ENCODE data around the gene GCC1. TPM values are rescaled to one million over a fixed set of nuclear protein-coding genes. Genes with fewer than 3 reads are reported as not detected.

Gene GCC1
- total RNA-seq, 1 donor from 2014 or later: 6.8 TPM

DNA sequence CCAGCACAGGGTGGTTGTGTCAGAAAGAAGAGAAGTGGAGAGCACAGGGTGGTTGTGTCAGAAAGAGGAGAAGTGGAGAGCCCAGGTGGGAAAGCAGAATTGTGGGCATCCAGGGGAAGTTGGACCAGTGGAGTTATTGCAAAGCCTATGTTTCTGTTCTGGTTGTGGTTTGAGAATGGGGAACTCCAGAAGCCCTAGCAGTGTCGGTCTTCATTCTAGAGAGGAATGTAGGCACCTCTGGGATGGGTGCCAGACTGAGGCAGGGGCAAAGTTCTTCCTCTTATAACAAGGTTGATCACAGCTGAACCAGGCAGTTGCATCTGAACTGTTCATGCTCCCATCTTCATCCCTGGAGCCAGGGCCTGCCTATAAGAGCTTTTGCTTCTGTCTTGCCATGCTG, 9.1 kb upstream of the GCC1 start:
- peaks cover 5% of the 10 kb centered on the region for H3K4me1 ChIP-seq
- no peak for DNase-seq
- intact Hi-C loops (cut with micrococcal nuclease): no loop called here
- TF ChIP-seq, protein P1, sequence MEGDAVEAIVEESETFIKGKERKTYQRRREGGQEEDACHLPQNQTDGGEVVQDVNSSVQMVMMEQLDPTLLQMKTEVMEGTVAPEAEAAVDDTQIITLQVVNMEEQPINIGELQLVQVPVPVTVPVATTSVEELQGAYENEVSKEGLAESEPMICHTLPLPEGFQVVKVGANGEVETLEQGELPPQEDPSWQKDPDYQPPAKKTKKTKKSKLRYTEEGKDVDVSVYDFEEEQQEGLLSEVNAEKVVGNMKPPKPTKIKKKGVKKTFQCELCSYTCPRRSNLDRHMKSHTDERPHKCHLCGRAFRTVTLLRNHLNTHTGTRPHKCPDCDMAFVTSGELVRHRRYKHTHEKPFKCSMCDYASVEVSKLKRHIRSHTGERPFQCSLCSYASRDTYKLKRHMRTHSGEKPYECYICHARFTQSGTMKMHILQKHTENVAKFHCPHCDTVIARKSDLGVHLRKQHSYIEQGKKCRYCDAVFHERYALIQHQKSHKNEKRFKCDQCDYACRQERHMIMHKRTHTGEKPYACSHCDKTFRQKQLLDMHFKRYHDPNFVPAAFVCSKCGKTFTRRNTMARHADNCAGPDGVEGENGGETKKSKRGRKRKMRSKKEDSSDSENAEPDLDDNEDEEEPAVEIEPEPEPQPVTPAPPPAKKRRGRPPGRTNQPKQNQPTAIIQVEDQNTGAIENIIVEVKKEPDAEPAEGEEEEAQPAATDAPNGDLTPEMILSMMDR (IDR thresholded peaks at IDR 0.05; ENCODE audit: borderline replicate concordance): no peak
- no peaks in the 10 kb centered on the region for H3K27me3 ChIP-seq (ENCODE audit: low read depth)
- H3K27ac ChIP-seq (replicated peaks): no peak overlapping the region
- H3K36me3 ChIP-seq: peaks cover 25% of the 10 kb centered on the region
- no peak overlapping the region for H3K4me3 ChIP-seq
- H3K9me3 ChIP-seq (replicated peaks): no peaks in the 10 kb centered on the region

DNA sequence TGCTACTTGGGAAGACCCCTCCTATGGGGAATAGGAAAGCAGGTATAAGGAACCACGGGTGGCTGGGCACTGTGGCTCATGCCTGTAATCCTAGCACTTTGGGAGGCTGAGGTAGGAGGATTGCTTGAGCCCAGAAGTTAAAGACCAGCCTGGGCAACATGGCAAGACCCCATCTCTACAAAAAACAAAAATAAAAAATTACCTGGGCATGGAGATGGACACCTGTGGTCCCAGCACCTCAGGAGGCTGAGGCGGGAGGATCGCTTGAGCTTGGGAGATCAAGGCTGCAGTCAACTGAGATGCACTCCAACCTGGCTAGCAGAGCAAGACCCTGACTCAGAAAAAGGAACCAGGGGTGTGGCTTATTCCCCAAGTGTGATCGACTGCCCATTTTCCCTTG, 7.2 kb upstream of the GCC1 start:
- Histone ChIP-seq H3K4me1 (peaks cover 23% of the 10 kb centered on the region), H3K9me3 (replicated peaks) (no peaks in the 10 kb centered on the region), H3K36me3 (peaks cover 25% of the 10 kb centered on the region), H3K4me3 (no peak overlapping the region), H3K27me3 (ENCODE audit: low read depth) (no peaks in the 10 kb centered on the region), H3K27ac (replicated peaks) (no peak overlapping the region)
- TF ChIP-seq, protein P1 (IDR thresholded peaks at IDR 0.05; ENCODE audit: borderline replicate concordance): no peak
- intact Hi-C loops (cut with micrococcal nuclease): no loop called here
- no peak for DNase-seq

DNA sequence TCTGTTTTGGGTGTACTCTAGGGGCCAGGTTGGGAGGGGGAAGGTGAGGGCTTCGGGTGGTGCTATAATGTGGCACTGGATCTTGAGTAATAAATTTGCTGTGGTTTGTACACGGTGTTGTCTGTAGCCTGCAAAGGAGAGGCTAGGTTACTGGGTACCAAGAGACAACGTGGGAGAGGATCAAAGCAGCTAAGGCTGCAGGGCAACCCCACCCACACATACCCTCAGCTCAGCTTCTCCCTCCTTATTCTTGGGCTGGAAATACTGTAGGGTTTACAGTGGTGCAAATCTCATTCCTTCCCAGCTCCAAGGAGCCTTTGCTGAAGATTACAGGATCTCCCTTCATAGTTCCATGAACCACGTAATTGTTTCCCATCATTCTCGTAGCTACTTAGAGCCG, 6.2 kb upstream of the GCC1 start:
- H3K36me3 ChIP-seq: peaks cover 25% of the 10 kb centered on the region
- no peaks in the 10 kb centered on the region for H3K9me3 ChIP-seq (replicated peaks)
- peaks cover 28% of the 10 kb centered on the region for H3K4me1 ChIP-seq
- TF ChIP-seq, protein P1 (IDR thresholded peaks at IDR 0.05; ENCODE audit: borderline replicate concordance): no peak
- no peaks in the 10 kb centered on the region for H3K27me3 ChIP-seq (ENCODE audit: low read depth)
- DNase-seq: no peak
- no peak overlapping the region for H3K27ac ChIP-seq (replicated peaks)
- H3K4me3 ChIP-seq: no peak overlapping the region
- intact Hi-C loops (cut with micrococcal nuclease): no loop called here

DNA sequence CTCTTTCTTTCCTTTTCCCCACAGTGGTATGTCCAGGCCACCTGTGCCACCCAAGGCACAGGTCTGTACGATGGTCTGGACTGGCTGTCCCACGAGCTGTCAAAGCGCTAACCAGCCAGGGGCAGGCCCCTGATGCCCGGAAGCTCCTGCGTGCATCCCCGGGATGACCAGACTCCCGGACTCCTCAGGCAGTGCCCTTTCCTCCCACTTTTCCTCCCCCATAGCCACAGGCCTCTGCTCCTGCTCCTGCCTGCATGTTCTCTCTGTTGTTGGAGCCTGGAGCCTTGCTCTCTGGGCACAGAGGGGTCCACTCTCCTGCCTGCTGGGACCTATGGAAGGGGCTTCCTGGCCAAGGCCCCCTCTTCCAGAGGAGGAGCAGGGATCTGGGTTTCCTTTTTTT, 5.8 kb upstream of the GCC1 start:
- intact Hi-C loops (cut with micrococcal nuclease): no loop called here
- H3K4me1 ChIP-seq: peaks cover 29% of the 10 kb centered on the region
- no peaks in the 10 kb centered on the region for H3K27me3 ChIP-seq (ENCODE audit: low read depth)
- H3K9me3 ChIP-seq (replicated peaks): no peaks in the 10 kb centered on the region
- H3K27ac ChIP-seq (replicated peaks): no peak overlapping the region
- TF ChIP-seq, protein P1 (IDR thresholded peaks at IDR 0.05; ENCODE audit: borderline replicate concordance): no peak
- no peak for DNase-seq
- H3K4me3 ChIP-seq: no peak overlapping the region
- H3K36me3 ChIP-seq: peaks cover 25% of the 10 kb centered on the region

DNA sequence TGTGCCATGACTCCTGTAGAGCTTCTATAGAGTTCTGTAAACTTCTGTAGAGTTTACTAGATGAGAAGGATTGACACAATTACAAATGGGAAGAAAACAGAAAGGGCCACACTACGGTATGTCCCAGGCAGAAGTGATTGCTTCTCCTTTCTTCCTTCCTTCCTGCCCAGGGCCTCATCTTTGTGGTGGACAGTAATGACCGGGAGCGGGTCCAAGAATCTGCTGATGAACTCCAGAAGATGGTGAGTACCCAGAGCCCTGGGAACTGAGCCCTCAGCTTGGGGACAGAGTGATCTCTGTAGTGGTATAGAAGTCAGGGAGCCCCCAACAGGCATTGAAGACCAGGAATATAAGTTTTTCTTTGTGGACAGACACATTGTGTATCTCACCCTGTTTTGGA, 4.5 kb upstream of the GCC1 start:
- DNase-seq: no peak
- TF ChIP-seq, protein P1 (IDR thresholded peaks at IDR 0.05; ENCODE audit: borderline replicate concordance): no peak
- H3K36me3 ChIP-seq: peaks cover 25% of the 10 kb centered on the region
- peak overlapping the region; percentile 91 for H3K4me3 ChIP-seq
- H3K4me1 ChIP-seq: peaks cover 40% of the 10 kb centered on the region
- H3K27ac ChIP-seq (replicated peaks): no peak overlapping the region
- H3K27me3 ChIP-seq (ENCODE audit: low read depth): no peaks in the 10 kb centered on the region
- no peaks in the 10 kb centered on the region for H3K9me3 ChIP-seq (replicated peaks)
- intact Hi-C loops (cut with micrococcal nuclease): no loop called here
